ENCODE measurements around the gene ADK.
"Not testable (repeated sequence)": the region's sequence is repeated elsewhere in the genome, so short reads cannot be mapped to it uniquely, and the experiment has no call there.

ADK gene

GRCh38 chr10:74244097-74244685 is 93.2 kb downstream of the ADK start:
- no peak for DNase-seq

DNA sequence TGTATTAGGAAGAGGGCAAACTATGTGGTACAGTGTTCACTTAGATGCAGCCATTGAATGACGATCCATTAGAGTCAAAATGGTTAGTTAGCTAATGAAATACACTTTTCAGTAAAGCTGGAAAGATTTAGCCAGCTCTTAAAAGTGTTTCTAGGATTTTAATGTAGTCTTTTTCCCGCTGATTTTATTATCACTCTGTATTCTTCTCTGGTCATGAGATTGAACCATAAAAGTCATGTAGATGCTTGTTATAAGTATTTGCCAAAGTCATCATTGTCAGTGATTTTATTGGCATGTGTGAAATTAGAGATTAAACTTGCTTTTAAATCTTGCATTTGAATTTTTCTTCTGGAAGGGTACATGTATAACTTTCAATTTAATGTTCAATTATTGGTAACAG is 93.8 kb downstream of the ADK start:
- no peak for DNase-seq

GRCh38 chr10:74246495-74246894 is 95.5 kb downstream of the ADK start:
- no peak for DNase-seq

DNA sequence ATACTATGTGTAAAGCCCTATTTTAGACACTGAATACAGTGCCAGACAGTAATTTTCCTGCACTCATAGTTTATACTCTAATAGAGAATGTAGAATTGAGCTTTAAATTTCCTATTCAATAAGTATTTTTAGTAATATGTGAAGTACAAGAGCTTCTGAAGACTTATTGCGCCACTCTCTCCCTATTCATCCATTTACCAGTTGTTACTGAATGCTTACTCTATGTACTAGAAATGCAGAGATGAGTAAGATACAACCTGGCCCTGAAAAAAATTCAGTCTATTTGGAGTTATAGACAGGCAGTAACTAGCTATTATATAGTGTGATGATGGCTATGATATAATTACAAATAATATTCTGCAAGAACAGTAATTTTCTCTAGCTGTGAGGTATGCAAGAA is 98.8 kb downstream of the ADK start:
- no peak for DNase-seq

- no peak for DNase-seq
Measured at GRCh38 chr10:74255214-74255613, 104.2 kb downstream of the ADK start.

DNA sequence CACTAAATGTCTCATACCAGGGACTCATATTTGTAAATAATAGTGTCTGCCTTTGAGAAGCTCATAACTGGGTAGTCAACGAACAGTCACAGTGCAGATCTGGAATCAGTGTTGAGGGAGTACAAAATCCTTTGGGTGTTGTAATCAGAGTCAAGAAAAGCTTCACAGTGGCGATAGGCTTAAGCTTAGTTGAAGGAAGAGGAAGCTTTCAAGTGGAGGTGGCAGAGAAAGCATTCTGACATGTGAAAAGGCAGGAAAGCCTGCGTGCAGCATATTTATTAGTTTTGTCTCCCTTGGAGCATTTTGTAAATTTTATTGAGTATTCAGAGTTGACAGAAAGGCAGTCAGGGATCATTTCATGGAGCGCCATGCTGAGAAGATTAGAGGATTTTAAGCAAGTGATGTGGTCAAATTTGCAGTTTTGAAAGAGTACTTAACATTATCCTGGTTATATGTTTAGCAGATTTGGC is 104.9 kb downstream of the ADK start:
- no peak for DNase-seq

DNA sequence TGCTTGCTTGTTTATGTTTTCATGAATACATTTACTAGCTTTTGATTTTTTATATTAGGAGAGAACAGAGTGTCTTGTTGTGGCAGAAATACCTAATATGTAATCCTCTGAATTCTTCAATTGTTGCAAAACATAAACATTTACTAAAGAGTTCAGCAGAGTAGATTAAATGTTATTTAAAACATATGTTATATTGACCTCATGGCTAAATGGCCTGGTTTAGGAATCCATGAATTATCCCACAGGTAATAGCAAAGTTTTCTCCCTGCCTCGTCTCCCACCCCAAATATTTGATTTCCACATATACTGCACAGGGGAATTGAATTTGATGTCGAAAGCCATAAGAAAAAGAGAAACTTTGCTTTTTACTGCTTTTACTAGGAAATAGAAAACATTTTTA is 111.8 kb downstream of the ADK start:
- no peak for DNase-seq

DNA sequence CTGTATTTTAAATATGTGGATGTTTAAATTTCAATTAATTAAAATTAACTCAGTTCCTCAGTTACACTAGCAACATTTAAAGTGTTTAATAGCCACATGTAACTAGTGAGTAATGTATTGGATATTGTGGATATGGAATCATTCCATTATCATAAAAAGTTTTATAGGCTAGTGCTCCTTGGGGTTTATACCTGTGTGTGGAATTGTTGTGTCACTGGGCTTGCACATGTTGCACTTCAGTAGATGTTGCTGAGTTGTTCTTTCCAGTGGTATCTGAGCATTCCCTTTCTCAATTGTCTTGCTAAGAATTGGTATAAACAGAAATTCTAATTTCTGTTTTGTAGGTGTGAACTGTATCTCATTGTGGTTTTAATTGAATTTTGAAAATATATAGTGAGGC is 113.0 kb downstream of the ADK start:
- DNase-seq: no peak

GRCh38 chr10:74272288-74272687 is 121.3 kb downstream of the ADK start:
- no peak for DNase-seq

GRCh38 chr10:74275755-74276290 is 124.8 kb downstream of the ADK start:
- no peak for DNase-seq

GRCh38 chr10:74276416-74276815 is 125.4 kb downstream of the ADK start:
- DNase-seq: no peak

DNA sequence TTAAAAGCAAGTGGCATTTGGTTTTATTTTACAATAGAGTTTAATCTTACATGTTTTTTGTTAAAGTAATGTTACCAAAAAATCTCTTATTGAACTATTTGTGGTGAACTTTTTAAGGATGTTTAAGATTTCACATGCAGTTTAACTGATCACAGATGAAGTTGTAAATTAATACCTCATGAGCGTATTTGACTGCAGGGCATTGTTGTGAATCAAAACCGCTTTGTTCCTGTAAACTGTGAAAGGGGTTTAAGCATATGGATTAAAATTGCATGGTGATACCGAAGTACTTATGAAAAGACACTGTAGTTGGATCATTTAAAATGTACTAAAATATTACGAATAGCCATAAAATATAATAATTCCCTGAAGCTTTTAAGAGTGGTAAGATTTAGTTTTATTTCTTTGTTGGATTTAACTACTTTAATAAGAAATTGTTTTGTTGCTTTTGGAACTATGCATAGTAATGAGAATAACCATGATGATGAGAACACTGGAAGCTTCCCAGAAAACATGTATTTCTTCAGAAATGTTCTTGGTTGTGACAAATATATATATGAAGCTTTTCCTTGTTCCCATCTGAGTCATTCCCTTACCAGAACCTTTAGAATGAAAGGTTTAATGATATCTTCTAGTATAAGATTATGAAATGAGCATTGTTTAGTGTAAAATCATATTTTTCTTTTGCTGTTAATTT is 131.3 kb downstream of the ADK start:
- no peak for DNase-seq

DNA sequence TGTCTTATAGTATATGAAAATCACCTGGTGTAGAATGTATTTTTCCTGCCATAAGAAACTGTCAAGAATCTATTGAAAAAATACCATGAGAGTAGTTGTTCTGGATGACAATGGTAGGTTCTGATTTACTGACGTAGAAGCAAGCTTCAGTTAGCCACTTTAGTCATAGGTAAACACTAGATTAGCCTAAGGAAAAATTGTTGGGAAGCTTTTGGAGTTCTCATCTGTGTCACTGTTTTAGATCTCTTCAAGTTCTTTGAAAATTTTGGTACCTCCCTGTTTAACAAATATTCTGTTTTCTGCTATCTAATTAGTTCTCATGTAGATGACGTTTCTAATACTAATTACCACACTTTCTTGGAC is 131.8 kb downstream of the ADK start:
- no peak for DNase-seq

DNA sequence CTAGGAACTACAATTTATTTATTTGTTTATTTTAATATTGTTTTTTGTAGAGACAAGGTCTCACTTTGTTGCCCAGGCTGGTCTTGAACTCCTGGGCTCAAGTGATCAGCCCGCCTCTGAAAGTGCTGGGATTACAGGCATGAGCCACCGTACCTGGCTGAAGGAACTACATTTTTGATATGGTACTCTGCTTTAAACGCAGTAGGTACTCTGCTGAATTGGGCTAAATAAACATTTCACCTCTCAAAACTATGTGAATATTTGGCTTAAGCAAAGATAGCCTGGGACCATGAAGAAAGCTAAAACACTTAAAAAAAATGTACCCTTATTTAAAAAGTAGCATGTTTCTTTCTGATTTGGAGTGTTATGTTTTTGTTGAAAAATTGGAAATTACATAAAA is 138.2 kb downstream of the ADK start:
- DNase-seq: no peak

- DNase-seq: no peak
Measured at GRCh38 chr10:74289951-74290350, 138.9 kb downstream of the ADK start.

DNA sequence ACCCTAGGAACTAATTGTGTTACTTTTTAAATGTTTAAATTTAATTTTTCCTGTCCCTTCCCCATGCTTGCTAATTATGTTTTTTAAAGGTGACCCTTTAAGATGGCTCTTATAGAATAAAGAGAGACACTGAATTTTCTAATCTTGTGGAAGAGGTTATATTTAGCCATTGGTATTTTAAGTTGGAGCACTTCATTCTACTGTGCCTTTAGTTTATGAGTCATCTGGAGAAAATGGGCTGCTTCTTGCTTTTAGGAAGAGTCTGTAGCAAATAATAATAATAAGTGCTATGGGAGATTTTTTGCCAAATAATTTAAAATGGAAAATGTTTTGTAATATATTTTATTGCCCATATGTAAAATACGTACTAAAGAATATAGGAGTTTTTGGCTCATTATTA is 139.7 kb downstream of the ADK start:
- DNase-seq: no peak

- DNase-seq: no peak
Measured at GRCh38 chr10:74292871-74293427, 141.9 kb downstream of the ADK start.

DNA sequence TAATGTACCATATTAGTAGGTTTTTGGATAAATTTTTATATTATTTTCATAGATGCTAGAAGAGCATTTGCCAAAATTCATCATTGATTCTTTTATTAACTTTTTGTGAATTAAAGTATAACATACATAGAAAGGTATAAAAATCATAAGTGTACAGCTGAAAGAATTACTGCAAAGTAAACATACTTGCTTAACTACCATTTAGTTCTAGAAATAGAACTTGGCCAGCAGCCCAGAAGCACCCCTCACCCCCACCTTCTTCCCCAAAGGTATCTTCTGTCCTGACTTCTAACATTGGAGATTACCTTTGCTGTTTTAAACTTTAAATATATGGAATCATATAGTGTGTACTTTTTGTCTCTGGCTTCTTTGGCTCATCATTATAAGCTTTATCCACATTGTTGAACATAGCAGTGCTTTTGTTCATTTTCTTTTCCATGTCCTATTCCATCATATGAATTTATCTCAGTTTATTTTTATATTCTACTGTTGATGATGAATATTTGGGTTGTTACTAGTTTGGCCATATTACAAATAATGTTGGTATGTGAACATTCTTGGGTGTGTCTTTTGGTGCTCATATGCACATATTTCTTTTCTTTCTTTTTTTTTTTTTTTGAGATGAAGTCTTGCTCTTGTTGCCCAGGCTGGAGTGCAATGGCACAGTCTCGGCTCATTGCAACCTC is 142.8 kb downstream of the ADK start:
- no peak for DNase-seq

DNA sequence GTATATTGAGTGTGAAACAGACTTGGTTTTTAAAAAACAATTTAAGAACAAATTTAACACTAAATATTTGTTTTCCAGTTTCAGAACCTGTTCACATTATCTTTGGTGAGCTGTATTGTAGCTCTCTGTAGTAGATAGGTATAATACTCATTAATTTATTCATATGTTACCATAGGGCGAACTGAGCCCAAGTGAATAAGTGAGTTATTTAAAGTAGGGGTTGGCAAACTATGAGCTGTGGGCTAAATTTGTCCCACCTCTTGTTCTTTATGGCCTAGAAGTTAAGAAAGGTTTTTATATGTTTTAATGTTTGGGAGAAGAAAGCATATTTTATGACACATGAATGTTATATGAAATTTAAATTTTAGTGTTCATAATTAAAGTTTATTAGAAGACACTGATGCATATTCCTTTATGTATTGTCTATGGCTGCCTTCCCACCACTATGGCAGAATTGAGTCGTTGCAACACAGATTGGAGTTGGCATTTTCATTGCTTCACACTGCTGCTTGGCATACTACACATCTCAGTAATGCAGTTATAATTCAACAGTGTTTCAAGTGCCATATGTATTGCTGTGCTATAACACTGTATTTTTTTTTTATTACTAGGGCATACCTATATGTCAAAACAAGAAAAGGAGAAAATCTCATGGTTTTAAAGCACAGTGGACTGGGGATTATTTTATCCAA is 146.5 kb downstream of the ADK start:
- DNase-seq: no peak

DNA sequence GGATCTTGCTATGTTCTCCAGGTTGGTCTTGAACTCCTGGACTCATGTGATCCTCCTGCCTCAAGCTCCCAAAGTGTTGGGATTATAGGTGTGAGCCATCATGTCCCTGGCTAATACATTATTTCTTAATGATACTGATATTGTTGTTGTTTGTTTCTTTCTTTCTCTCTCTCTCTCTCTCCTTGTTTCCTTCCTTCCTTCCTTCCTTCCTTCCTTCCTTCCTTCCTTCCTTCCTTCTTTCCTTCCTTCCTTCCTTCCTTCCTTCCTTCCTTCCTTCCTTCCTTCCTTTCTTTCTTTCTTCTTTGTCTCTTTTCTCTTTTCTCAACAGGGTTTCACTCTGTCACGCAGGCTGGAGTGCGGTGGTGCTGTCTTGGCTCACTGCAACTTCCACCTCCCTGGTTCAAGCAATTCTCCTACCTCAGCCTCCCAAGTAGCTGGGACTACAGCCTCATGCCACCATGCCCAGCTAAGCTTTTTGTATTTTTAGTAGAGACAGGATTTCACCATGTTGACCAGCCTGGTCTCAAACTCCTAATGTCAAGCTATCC is 149.1 kb downstream of the ADK start:
- DNase-seq: not testable (repeated sequence)

GRCh38 chr10:74300666-74301065 is 149.6 kb downstream of the ADK start:
- DNase-seq: no peak

DNA sequence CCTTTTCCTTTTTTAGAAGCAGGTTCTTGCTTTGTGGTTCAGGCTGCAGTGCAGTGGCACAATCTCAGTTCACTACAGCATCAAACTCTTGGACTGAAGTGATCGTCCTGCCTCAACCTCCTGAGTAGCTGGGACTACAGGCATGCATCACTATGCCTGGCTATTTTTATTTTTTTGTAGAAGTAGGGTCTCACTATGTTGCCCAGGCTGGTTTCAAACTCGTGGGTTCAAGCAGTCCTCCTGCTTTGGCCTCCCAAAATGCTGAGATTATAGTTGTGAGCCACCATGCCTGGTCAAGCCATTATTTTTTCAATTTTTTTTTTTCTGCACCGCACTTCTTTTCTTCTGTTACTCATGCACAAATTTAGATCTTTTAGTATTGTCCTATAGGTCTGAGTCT is 154.7 kb downstream of the ADK start:
- DNase-seq: no peak

All from right forelimb (tissue), 1 donor.